HL-60 (cell line): ENCODE data around the gene HMX3.

Experiments
- CTCF ChIP-seq: IDR thresholded peaks from one replicate; pipeline ENCODE4 v1.5.1; 2011; ENCODE audit warnings: low read length, control low read depth, inconsistent platforms; ENCODE audit not compliant: insufficient read depth
- GABPA ChIP-seq: IDR thresholded peaks from 2 replicates; pipeline ENCODE4 v1.6.1; 2012; ENCODE audit warnings: low read depth
- POLR2AphosphoS5 ChIP-seq: IDR thresholded peaks from 2 replicates; pipeline ENCODE4 v1.6.1; 2012; ENCODE audit warnings: low read depth
- REST ChIP-seq: IDR thresholded peaks from 2 replicates; pipeline ENCODE4 v1.6.1; 2012; ENCODE audit warnings: low read depth; ENCODE audit not compliant: insufficient replicate concordance
- SPI1 ChIP-seq: IDR thresholded peaks from 2 replicates; pipeline ENCODE4 v1.6.1; 2012; ENCODE audit warnings: low read depth, mild to moderate bottlenecking, borderline replicate concordance

GRCh38 chr10:123140164-123140982 lies 4.6 kb downstream of the HMX3 start:
- TF ChIP-seq GABPA = no peak
- TF ChIP-seq REST = no peak
- TF ChIP-seq CTCF = no peak
- TF ChIP-seq POLR2AphosphoS5 = no peak
- TF ChIP-seq SPI1 = no peak
